Neural progenitor cell (in vitro differentiated cells): ENCODE results near the gene ZSCAN4.

Experiments
- EZH2 ChIP-seq: fragments of 200-600 bp; sonication (generic); IDR thresholded peaks from 2 replicates; pipeline ENCODE4 v1.6.1; 2017; ENCODE audit warnings: antibody characterized with exemption, mild to moderate bottlenecking, moderate library complexity
- TF ChIP-seq, protein P1 (sequence below): fragments of 200-600 bp; sonication (generic); IDR thresholded peaks from 2 replicates; pipeline ENCODE4 v1.5.1; 2017; ENCODE audit warnings: antibody characterized with exemption, mild to moderate bottlenecking

DNA sequence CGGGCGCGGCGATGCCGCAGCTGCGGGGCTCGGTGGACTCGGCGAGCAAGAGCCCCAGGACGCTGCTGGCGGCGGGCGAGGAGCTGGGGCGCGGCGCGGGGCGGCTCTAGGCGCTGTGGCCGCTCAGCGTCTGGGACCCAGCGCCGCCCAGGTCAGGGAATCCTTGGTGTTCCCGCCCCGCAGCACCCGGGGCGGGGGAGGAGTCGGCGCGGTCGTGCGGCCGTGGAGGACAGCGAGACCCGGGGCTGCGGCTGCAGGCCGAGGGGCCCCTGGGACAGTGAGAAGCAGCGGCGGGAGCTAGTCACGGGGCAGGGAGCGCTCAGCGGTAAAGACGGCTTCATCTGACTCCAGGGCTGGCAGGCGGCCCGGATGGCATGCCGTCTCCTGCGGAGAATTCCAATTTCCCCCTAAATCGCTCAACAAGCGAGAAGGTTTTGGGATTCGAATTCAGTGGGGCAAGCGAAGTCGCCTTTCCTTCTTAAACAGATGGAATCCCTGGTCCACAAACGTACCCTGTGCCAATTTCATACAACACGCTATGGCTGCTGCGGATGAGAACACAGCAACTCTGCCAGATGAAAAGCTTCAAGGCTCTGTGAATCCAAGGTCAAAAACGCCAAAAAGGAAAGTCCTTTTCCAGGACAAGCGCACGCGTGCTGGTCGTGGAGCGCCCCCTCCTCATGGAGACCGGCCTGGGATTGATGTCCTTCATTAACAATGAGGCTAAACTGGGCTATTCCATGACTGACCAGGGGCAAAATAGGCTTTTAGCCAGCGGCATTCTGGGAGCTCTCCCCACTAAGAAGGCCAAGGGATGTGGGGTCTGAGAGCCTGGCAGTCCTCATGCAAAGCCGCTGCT is 4.2 kb upstream of the ZSCAN4 start:
- TF ChIP-seq, protein P1, sequence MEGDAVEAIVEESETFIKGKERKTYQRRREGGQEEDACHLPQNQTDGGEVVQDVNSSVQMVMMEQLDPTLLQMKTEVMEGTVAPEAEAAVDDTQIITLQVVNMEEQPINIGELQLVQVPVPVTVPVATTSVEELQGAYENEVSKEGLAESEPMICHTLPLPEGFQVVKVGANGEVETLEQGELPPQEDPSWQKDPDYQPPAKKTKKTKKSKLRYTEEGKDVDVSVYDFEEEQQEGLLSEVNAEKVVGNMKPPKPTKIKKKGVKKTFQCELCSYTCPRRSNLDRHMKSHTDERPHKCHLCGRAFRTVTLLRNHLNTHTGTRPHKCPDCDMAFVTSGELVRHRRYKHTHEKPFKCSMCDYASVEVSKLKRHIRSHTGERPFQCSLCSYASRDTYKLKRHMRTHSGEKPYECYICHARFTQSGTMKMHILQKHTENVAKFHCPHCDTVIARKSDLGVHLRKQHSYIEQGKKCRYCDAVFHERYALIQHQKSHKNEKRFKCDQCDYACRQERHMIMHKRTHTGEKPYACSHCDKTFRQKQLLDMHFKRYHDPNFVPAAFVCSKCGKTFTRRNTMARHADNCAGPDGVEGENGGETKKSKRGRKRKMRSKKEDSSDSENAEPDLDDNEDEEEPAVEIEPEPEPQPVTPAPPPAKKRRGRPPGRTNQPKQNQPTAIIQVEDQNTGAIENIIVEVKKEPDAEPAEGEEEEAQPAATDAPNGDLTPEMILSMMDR = no peak
- TF ChIP-seq EZH2 = no peak
